GM18511 (cell line): ENCODE results near the gene OSGEPL1.
"Not testable (repeated sequence)": the region's sequence is repeated elsewhere in the genome, so short reads cannot be mapped to it uniquely, and the experiment has no call there.

ENCODE experiments used
- ATAC-seq: cut with Tn5 transposase; IDR thresholded peaks from one replicate; pipeline ENCODE4 v1.9.1; 2021; ENCODE audit warnings: mild to moderate bottlenecking, moderate library complexity; ENCODE audit not compliant: unreplicated experiment

The OSGEPL1 gene, protein sequence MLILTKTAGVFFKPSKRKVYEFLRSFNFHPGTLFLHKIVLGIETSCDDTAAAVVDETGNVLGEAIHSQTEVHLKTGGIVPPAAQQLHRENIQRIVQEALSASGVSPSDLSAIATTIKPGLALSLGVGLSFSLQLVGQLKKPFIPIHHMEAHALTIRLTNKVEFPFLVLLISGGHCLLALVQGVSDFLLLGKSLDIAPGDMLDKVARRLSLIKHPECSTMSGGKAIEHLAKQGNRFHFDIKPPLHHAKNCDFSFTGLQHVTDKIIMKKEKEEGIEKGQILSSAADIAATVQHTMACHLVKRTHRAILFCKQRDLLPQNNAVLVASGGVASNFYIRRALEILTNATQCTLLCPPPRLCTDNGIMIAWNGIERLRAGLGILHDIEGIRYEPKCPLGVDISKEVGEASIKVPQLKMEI

DNA sequence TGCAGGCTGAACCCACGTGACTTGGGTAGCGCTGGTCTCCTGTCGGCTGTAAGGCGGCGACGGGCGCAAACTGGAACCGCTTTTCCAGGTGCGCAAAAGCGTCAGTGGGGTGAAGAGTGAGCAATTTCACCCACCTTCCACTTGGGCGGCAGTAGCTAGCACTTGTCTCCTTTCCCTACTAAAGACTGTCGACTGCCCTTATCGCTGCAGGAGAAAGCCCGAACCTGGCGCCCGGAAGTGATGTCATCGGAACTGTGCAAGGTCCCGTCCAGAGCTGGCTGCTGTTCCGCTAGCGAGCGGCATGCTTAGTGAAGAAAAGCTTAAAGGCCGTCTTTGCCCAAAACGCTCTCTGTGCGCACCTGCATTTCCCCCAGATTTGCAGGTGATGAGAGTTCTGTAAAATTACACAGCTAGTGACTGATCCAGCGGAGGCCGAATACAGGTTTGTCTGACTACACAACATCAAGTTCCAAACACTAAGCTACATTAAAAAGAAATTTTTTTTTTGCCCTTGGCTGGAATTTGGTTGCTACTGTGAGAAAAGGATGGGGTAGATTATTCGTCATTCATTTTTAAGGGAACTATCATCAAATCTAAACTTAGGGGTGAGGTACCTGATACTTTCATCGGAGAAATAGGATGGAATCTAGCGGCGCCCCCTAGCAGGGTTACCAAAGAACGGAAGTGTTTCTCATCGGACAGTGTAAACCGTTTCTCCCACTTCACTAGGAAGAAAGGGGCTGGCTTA, at the start of gene OSGEPL1:
OSGEPL1 (minus strand) TSS at position 242 of the 748 bp plus-strand sequence. CDS start 1,152 bp downstream, outside the sequence.
- peak; percentile 98 for ATAC-seq

DNA sequence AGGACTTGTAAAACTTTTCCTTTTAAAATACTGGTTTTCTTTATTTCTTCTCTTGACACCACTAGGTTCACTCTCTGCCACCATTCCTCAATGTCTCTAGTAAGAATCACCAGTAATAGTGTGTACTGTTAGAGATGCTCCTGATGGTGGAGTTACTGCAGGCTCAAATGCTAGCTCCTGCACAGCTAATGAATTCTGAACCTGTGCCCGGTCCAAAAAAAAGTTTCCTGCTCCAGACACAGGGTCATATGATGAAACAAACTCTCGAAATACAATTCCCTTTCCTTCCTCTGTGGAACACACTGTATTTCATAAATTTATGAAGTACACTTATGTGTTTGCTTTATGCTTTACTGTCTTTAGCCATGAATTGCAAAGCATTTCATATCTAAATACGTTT, 40.8 kb upstream of the OSGEPL1 start:
- no peak for ATAC-seq

DNA sequence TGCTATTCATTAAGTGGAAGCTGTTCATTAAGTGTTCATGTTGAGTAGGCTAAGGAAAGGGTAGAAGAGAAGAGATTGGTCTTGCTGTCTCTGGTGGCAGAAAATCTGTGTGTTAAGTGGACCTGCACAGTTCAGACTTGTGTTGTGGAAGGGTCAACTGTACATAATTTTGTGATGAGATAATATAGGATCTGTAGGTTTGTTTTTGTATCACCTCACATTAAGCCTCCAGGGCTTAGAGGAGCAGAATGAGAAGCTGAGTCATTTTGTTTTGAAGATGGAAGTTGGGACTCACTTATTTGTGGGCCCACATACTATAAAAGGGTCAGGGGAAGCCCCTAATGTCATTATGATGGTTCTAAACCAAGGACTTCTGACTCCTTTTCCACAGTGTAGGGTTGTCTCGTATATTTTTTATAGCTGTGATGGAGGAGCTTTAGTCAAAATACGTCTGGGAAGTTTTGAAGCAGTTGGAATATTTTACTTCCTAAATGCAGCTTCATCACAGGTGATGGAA, 39.9 kb upstream of the OSGEPL1 start:
- ATAC-seq, result no peak

DNA sequence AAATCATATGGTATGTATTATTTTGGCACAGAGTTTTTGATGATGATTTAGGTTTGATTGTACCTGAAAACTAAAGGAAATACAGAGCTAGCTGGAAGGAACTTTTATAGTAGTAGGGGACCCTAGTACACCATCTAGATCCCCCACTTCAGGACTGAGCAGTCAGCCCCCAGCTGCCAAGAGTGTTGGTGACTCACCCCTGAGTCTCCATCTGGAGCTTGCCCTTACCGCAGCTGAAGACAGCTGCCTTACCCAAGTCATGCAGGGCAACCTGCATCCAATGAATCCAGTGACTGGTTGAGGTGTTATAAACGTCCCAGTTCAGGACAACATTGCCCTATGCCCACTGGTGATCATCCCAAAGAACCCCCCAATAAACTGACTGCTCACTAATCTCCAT, 36.9 kb upstream of the OSGEPL1 start:
- no peak for ATAC-seq

DNA sequence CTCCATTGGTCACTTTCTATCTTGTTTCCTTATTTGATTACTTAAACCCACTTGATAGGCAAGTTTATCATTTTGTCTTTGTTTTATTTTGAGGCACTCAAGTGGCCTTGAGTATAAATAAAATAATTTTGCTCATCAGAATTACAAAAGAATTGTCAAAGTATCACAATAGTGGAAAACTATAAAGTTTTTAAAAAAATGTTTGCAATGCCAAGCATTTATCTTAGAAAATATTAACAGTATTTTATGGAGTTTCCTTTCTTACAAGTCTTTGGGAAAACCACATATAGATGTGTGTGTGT, 36.4 kb upstream of the OSGEPL1 start:
- no peak for ATAC-seq

DNA sequence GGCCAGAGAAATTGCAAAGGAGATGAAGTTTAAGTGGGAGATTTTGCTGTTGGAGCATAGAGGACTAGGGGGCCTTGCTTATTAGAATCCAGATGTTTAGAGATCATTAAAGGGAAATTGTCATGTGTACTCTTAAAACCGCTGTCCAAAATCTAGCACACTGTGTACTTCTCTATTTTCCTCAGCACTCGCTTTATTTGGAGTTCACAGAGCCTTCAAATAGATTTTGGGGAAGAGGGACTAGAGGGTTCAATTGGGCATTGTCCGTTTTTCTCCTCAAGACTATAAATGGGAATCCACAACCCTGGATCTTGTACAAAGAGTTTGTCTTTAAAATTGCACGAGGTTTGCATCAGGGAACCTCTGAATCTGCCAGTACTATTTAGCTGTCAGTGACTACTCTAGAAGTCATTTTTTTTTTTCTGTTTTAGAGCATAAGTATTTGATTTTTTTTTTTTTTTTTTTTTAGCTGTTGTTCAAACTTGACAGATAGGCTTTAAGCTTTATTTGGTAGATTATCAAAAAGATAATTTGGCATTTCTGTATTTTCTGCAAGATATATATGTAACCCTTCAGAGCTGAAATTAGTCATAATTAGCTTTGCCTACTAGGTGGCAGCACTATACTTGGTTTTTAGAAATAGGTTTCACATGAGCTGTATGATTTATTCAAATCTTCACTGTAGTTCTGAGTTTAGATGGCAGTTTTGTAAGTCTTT, 35.9 kb upstream of the OSGEPL1 start:
- ATAC-seq, result peak; percentile 89

DNA sequence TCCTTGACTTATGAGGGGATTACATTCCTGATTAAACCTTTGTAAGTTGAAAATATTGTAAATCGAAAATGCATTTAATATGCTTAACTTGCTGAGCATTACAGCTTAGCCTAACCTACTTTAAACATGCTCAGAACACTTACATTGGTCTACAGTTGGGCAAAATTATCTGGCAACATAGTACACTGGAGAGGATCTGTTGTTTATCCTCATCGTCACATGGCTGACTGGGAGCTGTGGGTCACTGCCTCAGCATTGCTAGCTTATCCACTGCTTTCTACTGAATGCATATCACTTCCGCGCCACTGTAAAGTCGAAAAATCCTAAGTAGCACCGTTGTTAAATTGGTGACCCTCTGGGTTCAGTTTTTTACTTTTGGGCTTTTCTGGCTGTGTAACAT, 35.3 kb upstream of the OSGEPL1 start:
- no peak for ATAC-seq

DNA sequence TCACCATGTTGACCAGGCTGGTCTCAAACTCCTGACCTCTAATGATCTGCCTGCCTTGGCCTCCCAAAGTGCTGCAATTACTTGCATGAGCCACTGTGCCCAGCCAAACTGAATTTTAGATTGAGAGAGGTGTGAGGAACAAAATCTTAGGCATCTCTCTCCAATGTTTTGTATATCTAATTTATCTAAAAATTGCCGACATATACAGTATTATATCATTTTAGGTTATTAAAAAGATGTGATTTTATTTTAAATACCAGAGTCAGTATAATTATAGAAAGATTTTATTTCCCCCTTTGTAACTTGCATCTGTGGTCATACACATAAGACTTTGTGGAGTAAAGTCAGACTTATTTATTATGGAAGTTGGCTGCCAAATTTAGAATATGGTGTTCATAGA, 31.7 kb upstream of the OSGEPL1 start:
- no peak for ATAC-seq

DNA sequence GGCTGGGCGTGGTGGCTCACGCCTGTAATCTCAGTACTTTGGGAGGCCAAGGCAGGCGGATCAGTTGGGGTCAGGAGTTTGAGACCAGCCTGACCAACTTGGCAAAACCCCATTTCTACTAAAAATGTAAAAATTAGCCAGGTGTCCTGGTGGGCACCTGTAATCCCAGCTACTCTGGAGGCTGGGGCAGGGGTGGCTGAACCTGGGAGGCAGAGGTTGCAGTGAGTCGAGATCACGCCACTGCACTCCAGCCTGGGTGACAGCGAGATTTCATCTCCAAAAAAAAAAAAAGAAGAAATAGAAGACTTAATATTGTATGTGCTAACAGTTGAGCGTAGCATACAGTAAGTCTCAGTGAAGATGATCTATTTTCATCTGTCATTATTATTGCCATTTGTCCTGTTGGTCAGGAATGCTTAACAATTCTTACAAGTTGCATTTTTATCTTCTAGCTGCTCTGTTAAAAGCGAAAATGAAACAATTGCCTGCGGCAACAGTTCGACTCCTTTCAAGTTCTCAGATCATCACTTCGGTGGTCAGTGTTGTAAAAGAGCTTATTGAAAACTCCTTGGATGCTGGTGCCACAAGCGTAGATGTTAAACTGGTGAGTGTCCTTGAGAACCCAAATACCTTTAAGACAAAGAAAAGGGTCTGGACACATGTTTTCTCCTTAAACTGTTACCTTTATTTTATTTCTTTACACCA, 28.9 kb upstream of the OSGEPL1 start:
- ATAC-seq, result no peak

DNA sequence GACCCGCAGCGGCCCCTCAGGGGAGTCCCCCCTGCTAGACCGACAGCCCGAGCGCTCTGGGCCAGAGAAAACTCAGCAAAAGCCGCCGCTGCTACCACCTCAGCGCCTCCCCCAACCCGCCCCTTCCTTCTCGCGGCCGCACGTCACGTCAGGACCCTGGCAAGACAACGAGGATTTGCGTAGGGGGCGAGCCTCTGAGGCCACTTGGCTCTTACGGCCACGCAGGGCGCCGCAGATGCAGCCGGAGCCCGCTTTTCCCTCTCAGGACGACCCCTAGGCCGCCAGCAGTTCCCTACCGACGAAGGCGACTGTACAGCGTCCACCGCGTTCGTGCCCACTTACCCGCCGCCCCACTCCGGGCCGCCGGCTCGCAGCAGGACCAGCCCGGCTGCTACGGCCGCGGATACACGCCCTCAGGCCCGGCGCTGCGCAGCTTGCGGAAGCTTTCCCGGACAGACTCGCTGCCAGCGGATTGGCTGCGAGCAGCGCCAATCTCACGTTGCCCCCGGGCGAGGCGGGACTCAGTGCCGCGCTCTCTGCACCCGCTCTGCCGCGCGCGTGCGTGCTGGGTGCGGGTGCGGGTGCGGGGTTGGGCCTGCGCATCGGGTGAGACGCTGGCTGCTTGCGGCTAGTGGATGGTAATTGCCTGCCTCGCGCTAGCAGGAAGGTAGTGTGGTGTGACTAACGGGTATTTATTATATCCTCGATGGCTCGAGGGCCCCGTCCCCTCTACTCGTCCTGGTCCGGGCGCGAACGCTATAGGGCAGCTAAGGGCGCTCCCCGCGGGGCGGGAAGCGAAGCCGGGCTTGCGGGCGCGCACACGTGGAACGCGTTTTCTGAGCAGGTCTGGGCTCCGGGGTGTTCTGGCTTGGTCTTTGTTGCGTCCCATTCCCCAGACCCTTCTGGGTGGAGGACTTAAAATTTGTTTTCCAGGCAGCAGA, 21.6 kb upstream of the OSGEPL1 start, which contains the start of the genes ORMDL1 and PMS1:
ORMDL1 (minus strand) TSS at position 413 of the 941 bp plus-strand sequence. CDS start 1,744 bp downstream, outside the sequence.
PMS1 (plus strand) TSS at position 524 of the 941 bp plus-strand sequence. CDS start 7,360 bp downstream, outside the sequence.
- ATAC-seq, result peak; percentile 94

DNA sequence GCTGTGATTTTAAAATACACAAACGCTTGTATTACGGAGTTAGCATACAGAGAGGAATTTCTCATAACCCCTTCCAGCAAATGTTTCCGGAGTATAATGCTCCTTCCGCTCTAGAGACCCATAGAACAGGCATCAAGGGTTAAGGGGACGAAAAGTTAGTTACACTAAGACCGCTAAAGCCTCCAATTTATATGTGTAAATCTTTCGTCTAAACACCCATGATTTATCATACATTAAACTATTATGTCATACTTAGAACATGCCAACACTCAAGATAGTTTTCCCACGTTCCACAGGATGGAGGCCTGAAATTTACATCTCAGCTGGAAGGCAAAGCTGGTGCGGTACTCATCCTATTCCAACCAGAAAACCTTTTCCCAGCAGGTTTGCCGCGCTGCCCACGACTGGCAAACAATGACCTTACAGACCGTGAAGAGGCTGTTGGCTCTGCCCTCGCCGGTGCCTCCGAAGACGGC, 20.9 kb upstream of the OSGEPL1 start:
- peak; percentile 25 for ATAC-seq

DNA sequence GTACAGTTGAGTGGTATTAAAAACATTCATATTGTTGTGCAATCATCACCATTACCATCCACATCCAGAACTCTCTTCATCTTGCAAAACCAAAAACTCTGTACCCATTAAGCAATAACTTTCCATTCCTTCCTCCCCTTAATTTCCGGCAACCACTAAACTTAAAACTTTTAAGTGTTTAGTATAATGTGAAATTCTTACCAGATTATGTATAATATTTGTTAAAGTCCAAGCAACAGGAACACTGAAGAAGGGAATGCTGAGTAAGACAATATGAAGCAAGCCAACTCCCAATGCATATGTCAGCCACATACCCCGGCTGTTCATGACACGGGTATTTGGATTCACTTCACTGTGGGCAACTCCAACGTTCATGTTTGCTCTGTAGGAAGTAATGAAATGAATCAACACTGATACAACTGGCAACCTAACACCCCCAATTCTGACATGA, 19.7 kb upstream of the OSGEPL1 start:
- no peak for ATAC-seq

DNA sequence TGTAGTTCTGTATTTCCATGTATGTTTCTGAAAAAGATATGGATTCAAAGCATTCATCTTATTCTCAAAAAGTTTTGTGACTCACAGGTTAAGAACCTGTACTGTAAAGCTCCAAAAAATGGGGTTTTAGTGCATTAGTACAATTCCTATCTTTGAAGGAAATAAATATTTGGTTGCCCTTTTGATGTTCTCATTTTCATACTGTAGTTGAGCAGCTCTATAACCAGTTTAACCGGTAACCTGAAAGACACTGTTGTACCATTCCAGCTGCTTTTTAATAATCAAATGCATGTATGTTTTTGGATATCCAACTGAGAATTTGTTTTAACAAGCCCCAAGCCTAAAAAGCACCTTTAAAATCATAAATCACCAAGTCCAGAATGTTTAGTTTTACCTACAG, 9.6 kb upstream of the OSGEPL1 start:
- no peak for ATAC-seq

DNA sequence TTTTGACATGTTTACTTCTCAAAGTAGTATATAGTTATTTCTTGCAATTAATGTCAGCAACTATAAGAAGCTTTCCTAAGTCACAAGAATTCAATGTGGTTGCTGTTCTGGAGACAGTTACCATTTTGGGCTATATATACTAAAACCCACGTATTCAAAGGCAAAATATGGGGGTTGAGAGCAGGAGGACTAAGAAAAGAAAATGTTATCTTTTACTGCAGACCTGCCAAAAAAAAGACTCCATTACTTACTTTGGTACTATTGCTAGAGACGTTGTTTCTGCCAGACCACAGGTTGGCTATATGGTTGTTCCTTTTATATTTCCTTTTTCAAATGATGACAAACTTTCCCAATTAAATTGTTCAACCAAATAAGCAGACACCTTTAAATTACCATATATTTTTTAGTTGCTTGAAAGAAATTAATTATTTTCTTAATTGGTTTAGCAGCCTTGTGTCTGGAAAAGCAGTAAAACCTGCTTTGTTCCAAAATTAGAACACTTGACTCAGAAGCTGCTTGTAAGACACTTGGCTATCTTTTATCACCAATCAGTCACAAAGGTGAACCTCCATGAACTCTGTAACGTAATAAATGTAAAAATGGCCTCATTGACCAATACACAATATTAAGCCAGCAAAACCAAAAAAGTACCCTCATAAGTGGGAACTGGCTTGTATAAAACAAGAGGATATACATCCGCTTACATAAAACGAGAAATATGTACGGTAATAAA, 8.2 kb upstream of the OSGEPL1 start:
- no peak for ATAC-seq

DNA sequence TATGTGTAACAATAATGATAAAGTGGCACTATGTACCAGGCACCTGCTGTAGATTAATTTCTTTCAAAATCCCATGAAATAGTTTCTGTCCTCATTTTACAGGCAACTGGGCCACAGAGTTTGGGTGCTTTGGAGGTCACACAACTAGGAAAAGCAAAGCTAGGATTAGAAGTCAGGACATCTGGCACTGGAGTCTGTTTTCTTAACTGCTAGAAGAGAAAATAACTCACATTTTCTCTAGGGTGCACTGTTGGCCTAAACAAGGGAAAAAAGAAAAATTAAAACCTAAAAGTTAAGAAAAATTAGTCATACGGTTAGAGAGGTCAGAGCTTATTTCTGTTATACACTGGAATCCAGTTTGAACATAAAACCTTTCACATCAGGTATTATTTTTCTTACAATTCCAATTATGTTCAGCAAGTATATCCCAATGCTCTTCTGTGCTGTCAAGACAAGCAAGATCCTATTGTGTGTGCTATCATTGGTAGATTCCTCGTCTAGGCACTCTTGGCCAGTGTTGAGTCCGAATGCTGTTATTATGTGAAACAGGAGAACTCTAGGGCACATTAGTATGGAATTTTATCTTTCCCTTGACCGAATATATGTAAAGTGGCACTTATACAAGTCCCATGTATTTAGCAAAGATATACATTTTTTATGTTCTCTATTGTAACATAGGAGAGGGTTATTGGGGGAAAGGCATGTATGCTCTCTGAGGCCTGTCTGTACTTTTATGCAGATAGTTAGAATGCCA, 1.5 kb upstream of the OSGEPL1 start:
- ATAC-seq, result no peak

DNA sequence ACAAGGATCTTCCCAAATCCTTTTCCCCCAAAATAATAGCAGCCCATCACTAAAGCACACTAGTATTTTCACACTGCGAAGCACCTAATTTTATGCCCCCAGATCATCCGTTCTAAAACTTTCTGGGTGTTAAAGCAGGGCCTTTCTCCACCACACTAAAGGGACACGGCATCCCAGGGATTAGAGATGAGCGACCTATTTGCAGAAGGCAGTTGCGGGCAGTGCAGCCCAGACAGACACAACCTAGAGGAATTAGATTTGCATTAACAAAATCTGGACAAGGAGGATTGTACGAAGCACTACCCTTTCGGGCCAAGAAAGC, 402 bp downstream of the OSGEPL1 start:
- ATAC-seq, result no peak

DNA sequence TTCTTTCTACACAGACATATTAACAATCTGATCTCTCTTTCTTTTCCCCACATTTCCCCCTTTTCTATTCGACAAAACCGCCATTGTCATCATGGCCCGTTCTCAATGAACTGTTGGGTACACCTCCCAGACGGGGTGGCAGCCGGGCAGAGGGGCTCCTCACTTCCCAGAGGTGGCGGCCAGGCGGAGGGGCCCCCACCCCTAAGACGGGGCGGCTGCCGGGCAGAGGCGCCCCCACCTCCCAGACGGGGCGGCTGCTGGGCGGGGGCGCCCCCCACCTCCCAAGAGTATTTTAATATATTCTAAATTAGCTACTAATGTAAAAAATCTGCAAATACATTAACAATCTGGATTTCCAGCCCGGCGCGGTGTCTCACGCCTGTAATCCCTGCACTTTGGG, 2.4 kb downstream of the OSGEPL1 start:
- ATAC-seq, result not testable (repeated sequence)

DNA sequence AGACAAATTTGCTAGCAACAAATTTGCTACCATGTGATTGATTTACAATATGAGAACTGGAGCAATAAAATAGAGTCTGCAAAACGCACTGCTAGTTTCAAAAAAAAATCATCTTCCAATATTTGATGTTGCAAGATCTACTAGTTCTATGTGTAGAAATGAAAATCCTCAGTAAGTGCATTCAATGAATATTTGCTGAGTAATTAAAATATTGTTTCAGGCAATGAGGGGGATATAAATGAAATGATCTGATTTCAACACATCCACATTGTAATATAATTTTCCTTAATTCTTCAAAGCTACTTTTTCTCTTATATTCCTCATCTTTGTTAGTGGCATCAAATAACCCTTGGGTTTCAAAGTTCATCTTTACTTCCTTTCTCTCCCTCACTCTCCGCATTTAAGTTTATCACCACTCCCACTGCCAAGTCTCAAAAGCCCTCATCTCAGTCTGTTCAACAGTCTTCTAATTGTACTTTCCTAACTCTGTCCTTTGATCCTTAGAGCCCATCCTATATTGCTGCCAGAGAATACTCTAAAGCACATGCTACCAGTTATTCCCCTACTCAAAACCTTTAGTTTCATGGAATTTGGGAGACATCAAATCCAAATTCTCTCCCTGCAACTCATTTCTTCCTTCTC, 6.2 kb downstream of the OSGEPL1 start:
- ATAC-seq, result no peak
